SU-DHL-6 (cell line): ENCODE results near the gene SNX13.
A peak's percentile ranks its signal among the peaks of the same experiment; 100 is the strongest.

Source experiments
- H2AFZ ChIP-seq: fragments of 200-600 bp; sonication (generic); 2 replicates; pipeline ENCODE4 v1.6.1; 2014; ENCODE audit warnings: low read depth, mild to moderate bottlenecking, moderate library complexity, mixed read lengths, antibody characterized with exemption, low read length; ENCODE audit not compliant: severe bottlenecking
- H3F3A ChIP-seq: fragments of 200-600 bp; shearing (Covaris generic); 2 replicates; pipeline ENCODE4 v1.6.0; 2016; ENCODE audit warnings: antibody characterized with exemption, mild to moderate bottlenecking; ENCODE audit not compliant: insufficient read depth
- H3K27ac ChIP-seq: fragments of 200-600 bp; sonication (generic); 2 replicates; pipeline ENCODE4 v1.5.1; 2016; ENCODE audit warnings: low read depth, mild to moderate bottlenecking, low read length, moderate library complexity, mixed read lengths
- H3K27me3 ChIP-seq: fragments of 200-600 bp; sonication (generic), shearing (Covaris generic); 2 replicates; pipeline ENCODE4 v1.6.0; 2014; ENCODE audit warnings: mild to moderate bottlenecking, low read length
- H3K36me3 ChIP-seq: fragments of 200-600 bp; sonication (generic); 2 replicates; pipeline ENCODE4 v1.6.1; 2014; ENCODE audit warnings: mild to moderate bottlenecking, low read length, mixed read lengths
- H3K4me2 ChIP-seq: fragments of 300-600, 200-600 bp; shearing (Covaris generic), sonication (generic); 2 replicates; pipeline ENCODE4 v1.6.0; 2014; ENCODE audit warnings: low read length, low read depth, mild to moderate bottlenecking; ENCODE audit not compliant: poor library complexity, severe bottlenecking
- H3K4me3 ChIP-seq: fragments of 200-600 bp; sonication (generic); 2 replicates; pipeline ENCODE4 v1.5.1; 2014; ENCODE audit warnings: antibody characterized with exemption, low read length, mild to moderate bottlenecking, mixed read lengths; ENCODE audit not compliant: insufficient read depth, poor library complexity, severe bottlenecking
- H3K79me2 ChIP-seq: fragments of 200-600 bp; sonication (generic); 2 replicates; pipeline ENCODE4 v1.6.1; 2014; ENCODE audit warnings: mild to moderate bottlenecking, low read length, moderate library complexity; ENCODE audit not compliant: insufficient read depth
- H3K9ac ChIP-seq: fragments of 200-600 bp; sonication (generic); 2 replicates; pipeline ENCODE4 v1.7.0; 2014; ENCODE audit warnings: mild to moderate bottlenecking, low read length
- H3K9me2 ChIP-seq: fragments of 200-600 bp; sonication (generic); replicated peaks from 2 replicates; pipeline ENCODE4 v1.6.1; 2014; ENCODE audit warnings: low read length; ENCODE audit not compliant: insufficient read depth
- H3K9me3 ChIP-seq: fragments of 200-600 bp; sonication (generic); 2 replicates; pipeline ENCODE4 v1.6.1; 2014; ENCODE audit warnings: low read length, mixed read lengths; ENCODE audit not compliant: insufficient read depth
- H4K20me1 ChIP-seq: fragments of 200-600 bp; sonication (generic); 2 replicates; pipeline ENCODE4 v1.6.1; 2014; ENCODE audit warnings: low read depth, mild to moderate bottlenecking, antibody characterized with exemption, low read length, moderate library complexity, mixed read lengths
- CTCF ChIP-seq: fragments of 200-600 bp; sonication (generic); IDR thresholded peaks from one replicate; pipeline ENCODE4 v1.5.1; 2017; ENCODE audit warnings: antibody characterized with exemption, mild to moderate bottlenecking, low read length, moderate library complexity; ENCODE audit not compliant: insufficient read depth, poor library complexity, severe bottlenecking
- EZH2phosphoT487 ChIP-seq: fragments of 200-600 bp; sonication (generic), shearing (Covaris generic); conservative IDR thresholded peaks from 2 replicates; pipeline ENCODE4 v1.6.1; 2018; ENCODE audit warnings: mild to moderate bottlenecking, antibody characterized with exemption, low read length, moderate library complexity, mixed read lengths

SNX13 gene

GRCh38 chr7:17943006-17943405 is 2.7 kb upstream of the SNX13 start:
- Histone ChIP-seq H3K9me2 (no peaks in the 10 kb centered on the region), H3K36me3 (no peaks in the 10 kb centered on the region), H3F3A (no peaks in the 10 kb centered on the region), H3K9me3 (no peaks in the 10 kb centered on the region), H3K79me2 (peaks cover 17% of the 10 kb centered on the region; the same call in 1 of the 2 replicates), H3K4me3 (no peak overlapping the region), H3K27me3 (0 out of 2 replicates have a peak, but pooled peaks cover 4% of the 10 kb centered on the region), H3K27ac (no peak overlapping the region), H3K9ac (no peak overlapping the region), H3K4me2 (no peak overlapping the region), H2AFZ (no peak overlapping the region), H4K20me1 (no peaks in the 10 kb centered on the region)
- no peak for TF ChIP-seq EZH2phosphoT487
- no peak for TF ChIP-seq CTCF

GRCh38 chr7:17942231-17942630 is 1.9 kb upstream of the SNX13 start:
- no peak for TF ChIP-seq CTCF
- TF ChIP-seq EZH2phosphoT487 = no peak
- H3K4me2 ChIP-seq = no peak overlapping the region
- H3K27ac ChIP-seq = no peak overlapping the region
- no peaks in the 10 kb centered on the region for H3K36me3 ChIP-seq
- peaks cover 17% of the 10 kb centered on the region; the same call in 1 of the 2 replicates for H3K79me2 ChIP-seq
- no peaks in the 10 kb centered on the region for H4K20me1 ChIP-seq
- H3K9ac ChIP-seq = no peak overlapping the region
- no peak overlapping the region for H3K4me3 ChIP-seq
- H3F3A ChIP-seq = no peaks in the 10 kb centered on the region
- no peaks in the 10 kb centered on the region for H3K9me2 ChIP-seq
- no peak overlapping the region for H2AFZ ChIP-seq
- H3K9me3 ChIP-seq = no peaks in the 10 kb centered on the region
- H3K27me3 ChIP-seq = 0 out of 2 replicates have a peak, but pooled peaks cover 4% of the 10 kb centered on the region

GRCh38 chr7:17940951-17941431 is 697 bp upstream of the SNX13 start:
- no peaks in the 10 kb centered on the region for H3K9me3 ChIP-seq
- TF ChIP-seq CTCF (no peak), EZH2phosphoT487 (no peak)
- no peaks in the 10 kb centered on the region for H4K20me1 ChIP-seq
- H3K36me3 ChIP-seq = no peaks in the 10 kb centered on the region
- 0 out of 2 replicates have a peak, but pooled peaks cover 4% of the 10 kb centered on the region for H3K27me3 ChIP-seq
- peak overlapping the region; percentile 78 for H3K4me2 ChIP-seq
- H3K9ac ChIP-seq = peak overlapping the region; percentile 78
- H2AFZ ChIP-seq = peak overlapping the region; percentile 97
- H3K27ac ChIP-seq = no peak overlapping the region
- H3K79me2 ChIP-seq = peaks cover 23% of the 10 kb centered on the region; the same call in 1 of the 2 replicates
- peak overlapping the region; percentile 72 for H3K4me3 ChIP-seq
- no peaks in the 10 kb centered on the region for H3F3A ChIP-seq
- H3K9me2 ChIP-seq = no peaks in the 10 kb centered on the region
